ENCODE results near the gene TRRAP.

Gene TRRAP

GRCh38 chr7:98887038-98887437, 8.7 kb downstream of the TRRAP start:
- peaks cover 29 to 91% (median 66%) of the 10 kb centered on the region in 3 donors for H3K36me3 ChIP-seq
- H3K27me3 ChIP-seq, result no peaks in the 10 kb centered on the region
- no peak overlapping the region for H3K27ac ChIP-seq
- H3K9me3 ChIP-seq, result no peaks in the 10 kb centered on the region
- no peak for DNase-seq
- TF ChIP-seq, protein P1, sequence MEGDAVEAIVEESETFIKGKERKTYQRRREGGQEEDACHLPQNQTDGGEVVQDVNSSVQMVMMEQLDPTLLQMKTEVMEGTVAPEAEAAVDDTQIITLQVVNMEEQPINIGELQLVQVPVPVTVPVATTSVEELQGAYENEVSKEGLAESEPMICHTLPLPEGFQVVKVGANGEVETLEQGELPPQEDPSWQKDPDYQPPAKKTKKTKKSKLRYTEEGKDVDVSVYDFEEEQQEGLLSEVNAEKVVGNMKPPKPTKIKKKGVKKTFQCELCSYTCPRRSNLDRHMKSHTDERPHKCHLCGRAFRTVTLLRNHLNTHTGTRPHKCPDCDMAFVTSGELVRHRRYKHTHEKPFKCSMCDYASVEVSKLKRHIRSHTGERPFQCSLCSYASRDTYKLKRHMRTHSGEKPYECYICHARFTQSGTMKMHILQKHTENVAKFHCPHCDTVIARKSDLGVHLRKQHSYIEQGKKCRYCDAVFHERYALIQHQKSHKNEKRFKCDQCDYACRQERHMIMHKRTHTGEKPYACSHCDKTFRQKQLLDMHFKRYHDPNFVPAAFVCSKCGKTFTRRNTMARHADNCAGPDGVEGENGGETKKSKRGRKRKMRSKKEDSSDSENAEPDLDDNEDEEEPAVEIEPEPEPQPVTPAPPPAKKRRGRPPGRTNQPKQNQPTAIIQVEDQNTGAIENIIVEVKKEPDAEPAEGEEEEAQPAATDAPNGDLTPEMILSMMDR (IDR thresholded peaks at IDR 0.05), result no peak
- intact Hi-C loops (cut with DNase I; ENCODE audit: low total_unique reads), result no loop called here
- H3K4me3 ChIP-seq, result no peak overlapping the region
- H3K4me1 ChIP-seq, result no peaks in the 10 kb centered on the region

GRCh38 chr7:98892609-98893008, 14.3 kb downstream of the TRRAP start:
- TF ChIP-seq, protein P1 (IDR thresholded peaks at IDR 0.05), result no peak
- H3K36me3 ChIP-seq, result peaks cover 69 to 93% (median 77%) of the 10 kb centered on the region in 3 donors
- intact Hi-C loops (cut with DNase I; ENCODE audit: low total_unique reads), result no loop called here
- no peak for DNase-seq
- H3K9me3 ChIP-seq, result no peaks in the 10 kb centered on the region
- H3K27me3 ChIP-seq, result no peaks in the 10 kb centered on the region
- no peak overlapping the region for H3K4me3 ChIP-seq
- H3K27ac ChIP-seq, result no peak overlapping the region
- H3K4me1 ChIP-seq, result no peaks in the 10 kb centered on the region

GRCh38 chr7:98899816-98900215, 21.5 kb downstream of the TRRAP start:
- TF ChIP-seq, protein P1 (IDR thresholded peaks at IDR 0.05), result no peak
- no peaks in the 10 kb centered on the region for H3K27me3 ChIP-seq
- no peak overlapping the region for H3K4me3 ChIP-seq
- intact Hi-C loops (cut with DNase I; ENCODE audit: low total_unique reads), result no loop called here
- H3K4me1 ChIP-seq, result no peaks in the 10 kb centered on the region
- no peak overlapping the region for H3K27ac ChIP-seq
- DNase-seq, result no peak
- no peaks in the 10 kb centered on the region for H3K9me3 ChIP-seq
- peaks cover 77 to 96% (median 88%) of the 10 kb centered on the region in 3 donors for H3K36me3 ChIP-seq

GRCh38 chr7:98900815-98901214, 22.5 kb downstream of the TRRAP start:
- no peak overlapping the region for H3K4me3 ChIP-seq
- no peaks in the 10 kb centered on the region for H3K27me3 ChIP-seq
- no peaks in the 10 kb centered on the region for H3K4me1 ChIP-seq
- no peak overlapping the region for H3K27ac ChIP-seq
- DNase-seq, result no peak
- TF ChIP-seq, protein P1 (IDR thresholded peaks at IDR 0.05), result no peak
- peaks cover 77 to 99% (median 89%) of the 10 kb centered on the region in 3 donors for H3K36me3 ChIP-seq
- intact Hi-C loops (cut with DNase I; ENCODE audit: low total_unique reads), result no loop called here
- no peaks in the 10 kb centered on the region for H3K9me3 ChIP-seq

- Histone ChIP-seq H3K27ac (no peak overlapping the region), H3K27me3 (no peaks in the 10 kb centered on the region), H3K9me3 (no peaks in the 10 kb centered on the region), H3K4me3 (no peak overlapping the region), H3K36me3 (peaks cover 67 to 99% (median 87%) of the 10 kb centered on the region in 3 donors), H3K4me1 (no peaks in the 10 kb centered on the region)
- TF ChIP-seq, protein P1 (IDR thresholded peaks at IDR 0.05), result no peak
- intact Hi-C loops (cut with DNase I; ENCODE audit: low total_unique reads), result no loop called here
- DNase-seq, result no peak
These were observed 24.2 kb downstream of the TRRAP start for GRCh38 chr7:98902523-98902922.

- H3K36me3 ChIP-seq, result peaks cover 67 to 99% (median 86%) of the 10 kb centered on the region in 3 donors
- H3K9me3 ChIP-seq, result no peaks in the 10 kb centered on the region
- H3K4me3 ChIP-seq, result no peak overlapping the region
- intact Hi-C loops (cut with DNase I; ENCODE audit: low total_unique reads), result no loop called here
- H3K4me1 ChIP-seq, result no peaks in the 10 kb centered on the region
- no peaks in the 10 kb centered on the region for H3K27me3 ChIP-seq
- TF ChIP-seq, protein P1 (IDR thresholded peaks at IDR 0.05), result no peak
- no peak for DNase-seq
- no peak overlapping the region for H3K27ac ChIP-seq
These were observed 24.9 kb downstream of the TRRAP start for GRCh38 chr7:98903246-98903645.
